GM15510 (cell line): ENCODE measurements around the gene PTH1R.

Experiments used
- POLR2A ChIP-seq: IDR thresholded peaks from 3 replicates; pipeline ENCODE4 v1.6.1; 2011; ENCODE audit warnings: borderline replicate concordance; ENCODE audit not compliant: insufficient read length; ENCODE audit errors: extremely low read depth

The PTH1R gene

GRCh38 chr3:46935989-46936558, 58.6 kb downstream of the PTH1R start:
- no peak for TF ChIP-seq POLR2A

DNA sequence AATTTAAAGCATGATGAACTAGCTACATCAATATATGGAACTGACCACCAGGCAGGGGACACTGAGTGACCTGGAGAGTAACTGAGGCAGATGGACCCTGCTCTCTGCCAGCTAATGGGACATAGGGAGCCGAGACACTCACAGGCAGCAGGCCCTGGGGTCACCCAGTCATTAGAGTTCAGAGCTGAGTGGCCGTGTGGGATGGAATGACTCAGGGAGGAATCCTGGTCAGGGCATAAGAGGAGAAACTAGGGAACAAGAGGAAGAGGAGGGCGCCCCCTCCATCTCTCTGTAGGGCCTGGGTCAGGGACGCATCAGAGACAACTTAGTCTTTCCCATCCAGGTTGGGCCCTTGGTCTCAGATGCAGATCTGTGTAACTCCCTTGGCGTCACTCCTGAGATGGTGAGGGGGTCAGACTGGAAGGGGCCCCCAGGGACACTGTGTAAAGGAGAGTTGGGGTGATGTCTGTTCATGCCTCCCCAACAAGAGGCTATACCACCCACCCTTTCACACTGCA, 59.3 kb downstream of the PTH1R start:
- TF ChIP-seq POLR2A: no peak

DNA sequence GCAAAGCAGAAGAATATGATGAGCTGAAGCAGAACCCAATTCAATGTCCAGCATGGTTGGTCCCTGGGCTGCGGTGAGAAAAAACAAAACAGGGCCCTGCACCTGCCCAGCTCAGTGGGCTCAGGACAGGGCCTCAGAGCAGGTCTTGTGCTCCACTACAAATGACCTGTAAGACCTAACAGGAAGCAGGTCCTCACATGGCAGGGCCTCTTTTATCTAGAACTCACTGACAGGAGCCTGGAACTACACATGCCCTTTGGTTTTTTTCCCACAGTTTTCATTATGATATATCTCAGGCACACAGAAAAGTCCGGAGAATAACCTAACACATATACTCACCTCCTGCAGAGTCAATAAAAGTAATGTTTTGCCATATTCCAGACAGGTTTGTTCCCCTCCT, 60.6 kb downstream of the PTH1R start:
- TF ChIP-seq POLR2A: no peak

GRCh38 chr3:46939578-46940445, 62.3 kb downstream of the PTH1R start:
- no peak for TF ChIP-seq POLR2A

DNA sequence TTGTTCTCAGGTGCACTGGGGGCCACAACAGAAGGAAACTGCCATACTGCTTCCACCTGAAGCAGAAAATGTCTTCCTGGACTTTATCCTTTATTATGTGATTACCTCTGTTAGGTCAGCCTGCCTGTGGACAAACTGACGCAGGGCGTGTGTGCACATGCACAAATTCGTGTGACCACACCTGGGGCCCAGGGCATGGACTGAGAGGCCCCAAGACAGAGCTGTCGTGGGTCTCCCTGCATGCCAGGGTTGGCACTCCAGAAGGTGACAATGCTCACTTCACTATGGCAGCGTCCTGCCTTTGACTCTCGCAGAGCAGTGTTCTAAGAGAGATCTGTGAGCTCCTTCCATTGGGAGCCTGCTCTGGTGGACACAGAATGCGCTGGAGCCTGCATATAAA, 64.6 kb downstream of the PTH1R start:
- TF ChIP-seq POLR2A: no peak

DNA sequence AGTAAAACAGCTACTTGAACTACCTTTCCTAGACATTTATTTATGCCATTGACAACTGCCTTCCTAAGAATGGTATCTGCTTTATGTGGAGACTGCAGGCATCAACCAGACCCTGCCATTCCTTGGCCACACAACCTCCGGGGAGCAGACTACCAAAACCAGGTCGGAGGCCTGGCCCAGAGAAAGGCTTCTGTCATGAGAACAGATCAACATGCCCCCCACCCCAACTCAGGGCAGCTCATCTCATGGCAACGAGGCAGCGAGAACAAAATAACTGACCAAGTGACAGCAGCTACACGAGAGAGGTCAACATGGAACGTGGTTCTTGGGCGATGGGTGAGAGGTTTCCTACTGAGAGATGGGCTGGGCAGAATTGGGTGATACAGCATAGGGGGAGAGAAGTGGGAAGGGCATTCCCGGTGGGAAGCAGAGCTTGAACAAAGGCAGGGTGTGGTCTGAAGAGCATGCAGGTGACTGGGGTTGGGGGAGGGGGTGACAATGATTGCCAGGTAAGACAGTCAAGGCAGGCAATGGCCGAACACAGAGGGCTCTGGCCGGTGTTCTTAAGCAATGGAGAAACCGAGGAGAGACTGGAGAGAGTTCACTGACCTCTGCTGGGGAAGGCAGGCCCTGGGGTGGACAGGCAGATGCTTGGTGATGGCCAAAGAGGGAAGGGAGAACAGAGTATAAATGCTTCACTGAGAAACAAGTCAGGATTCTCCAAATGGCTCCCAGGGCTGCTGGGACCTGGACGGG, 65.1 kb downstream of the PTH1R start:
- TF ChIP-seq POLR2A: no peak

DNA sequence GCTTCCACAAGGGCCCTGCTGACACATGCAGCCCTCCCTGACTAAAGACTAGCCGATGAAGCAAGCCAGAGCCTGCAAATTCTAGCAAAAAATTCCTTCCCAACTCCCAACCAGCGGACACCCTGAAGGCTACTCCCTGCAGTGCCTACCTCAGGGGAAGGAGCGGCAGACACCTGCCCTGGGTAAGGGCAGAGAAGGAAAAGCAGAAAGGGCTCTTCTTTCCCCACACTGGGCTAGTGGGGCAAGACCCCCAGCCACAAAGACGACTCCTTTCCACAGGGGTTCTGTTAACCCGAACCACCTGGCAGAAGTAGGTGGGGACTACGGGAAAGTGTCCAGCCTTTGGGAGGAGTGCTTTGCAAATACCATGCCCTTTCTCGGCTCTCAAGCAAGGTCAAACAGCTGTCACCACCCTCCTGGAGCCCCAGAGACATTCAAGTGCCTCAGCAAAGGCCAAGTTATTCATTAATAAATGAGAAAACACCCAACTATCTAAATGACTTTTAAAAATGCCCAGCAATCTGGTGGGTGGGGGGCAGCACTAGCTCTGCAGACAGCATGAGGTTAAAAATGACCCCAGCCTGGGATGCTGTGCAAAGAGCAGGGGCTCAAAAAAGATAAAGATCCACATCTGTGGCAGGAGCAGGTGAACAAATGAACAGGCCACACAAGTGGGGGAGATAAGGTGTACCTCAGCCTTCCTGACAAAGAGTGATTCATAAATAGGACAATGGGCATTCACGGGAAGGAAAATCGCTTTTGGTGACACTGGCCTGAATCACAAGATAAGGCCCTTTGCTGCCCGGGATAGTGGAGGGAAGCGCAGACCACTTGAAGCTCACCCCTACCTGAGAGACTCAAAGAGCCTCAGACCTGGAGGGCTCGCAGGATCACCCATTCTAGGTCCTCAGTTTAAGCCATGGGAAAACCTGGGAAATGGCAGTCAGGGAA, 66.0 kb downstream of the PTH1R start:
- no peak for TF ChIP-seq POLR2A

GRCh38 chr3:46944191-46944590, 66.7 kb downstream of the PTH1R start:
- no peak for TF ChIP-seq POLR2A

DNA sequence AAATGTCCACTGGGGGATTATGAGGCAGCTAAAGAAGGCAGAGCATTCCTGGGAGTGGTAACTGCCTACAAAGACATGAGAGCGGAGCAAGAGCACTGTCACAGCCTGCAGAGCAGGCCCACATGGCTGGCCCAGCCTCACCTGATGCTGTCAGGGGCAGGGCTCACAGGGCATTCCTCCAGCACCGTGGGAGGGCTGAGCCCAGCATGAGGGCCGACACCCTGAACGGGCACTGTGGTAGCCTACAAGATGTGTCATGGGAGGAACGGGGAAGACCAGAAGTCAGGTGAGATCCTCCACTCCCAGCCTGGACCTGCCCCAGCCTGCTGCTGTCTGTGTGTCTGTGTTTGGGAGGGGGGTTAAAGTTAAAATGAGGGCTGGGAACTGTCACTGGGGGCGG, 68.9 kb downstream of the PTH1R start:
- no peak for TF ChIP-seq POLR2A

GRCh38 chr3:46946856-46947545, 69.5 kb downstream of the PTH1R start:
- TF ChIP-seq POLR2A: no peak

DNA sequence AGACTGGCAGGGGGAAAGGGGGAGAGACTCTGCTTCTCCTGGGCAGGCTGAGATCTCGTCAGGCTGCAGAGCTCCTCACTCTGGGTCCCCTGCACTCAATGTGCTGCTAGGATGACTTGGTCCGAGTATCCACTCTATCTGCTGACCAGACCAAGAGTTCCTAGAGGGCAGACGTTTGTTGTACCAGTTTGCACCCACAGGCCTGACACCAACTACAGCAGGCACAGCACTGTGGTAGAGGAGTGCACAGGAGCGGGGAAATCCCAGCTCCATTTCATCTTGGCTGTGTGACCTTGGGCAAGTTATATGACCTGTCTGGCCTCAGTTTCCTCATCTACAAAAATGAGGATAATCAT, 70.0 kb downstream of the PTH1R start:
- TF ChIP-seq POLR2A: no peak

- no peak for TF ChIP-seq POLR2A
Measured at GRCh38 chr3:46947981-46948791, 70.7 kb downstream of the PTH1R start.
